Stimulated activated CD8-positive, alpha-beta memory T cell treated with anti-CD3 and anti-CD28 coated beads, Interleukin-2, amount 100 ng/mL, for 1 hour (primary cell): Measurements from ENCODE around the gene NRXN2.

Experiments
- DNase-seq, 2 donors: peaks; one replicate each; pipeline ENCODE4 v3.0.0-alpha.2; 2020; ENCODE audit warnings: low read depth in 2 of 2

The NRXN2 gene

GRCh38 chr11:64698427-64698826, 24.6 kb downstream of the NRXN2 start:
- DNase-seq, result no peak

DNA sequence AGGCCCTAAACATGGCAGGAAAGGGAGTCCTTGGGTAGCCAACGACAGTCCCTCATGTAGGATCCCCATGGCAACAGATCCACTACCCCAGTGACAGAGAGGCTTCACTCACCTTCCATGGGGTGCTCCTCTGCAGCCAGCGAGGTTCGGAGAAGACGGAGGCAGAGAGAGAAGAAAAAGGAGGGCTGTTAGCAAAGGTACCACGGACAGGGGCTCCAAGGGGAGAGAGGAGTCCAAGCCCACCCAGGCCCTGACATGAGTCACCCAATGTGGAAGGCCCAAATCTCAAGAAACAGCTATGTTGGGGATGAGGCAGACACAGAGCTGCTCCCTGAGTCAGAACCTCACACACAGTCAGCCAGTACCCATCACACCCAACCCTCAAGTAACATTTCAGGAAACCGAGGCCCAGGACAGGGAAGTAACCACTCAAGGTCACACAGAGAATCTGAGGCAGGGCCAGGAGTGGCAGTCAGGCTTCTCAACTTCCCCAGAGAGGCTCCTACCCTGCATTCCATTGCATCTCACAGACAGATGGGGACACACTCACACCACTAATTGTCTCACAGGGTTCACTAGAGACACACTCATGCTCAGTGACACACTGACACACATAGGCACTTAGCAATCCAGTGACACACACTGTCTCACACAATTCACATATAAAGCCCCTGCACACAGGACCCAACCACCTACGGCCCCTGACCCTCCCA, 25.2 kb downstream of the NRXN2 start:
- DNase-seq, result no peak

DNA sequence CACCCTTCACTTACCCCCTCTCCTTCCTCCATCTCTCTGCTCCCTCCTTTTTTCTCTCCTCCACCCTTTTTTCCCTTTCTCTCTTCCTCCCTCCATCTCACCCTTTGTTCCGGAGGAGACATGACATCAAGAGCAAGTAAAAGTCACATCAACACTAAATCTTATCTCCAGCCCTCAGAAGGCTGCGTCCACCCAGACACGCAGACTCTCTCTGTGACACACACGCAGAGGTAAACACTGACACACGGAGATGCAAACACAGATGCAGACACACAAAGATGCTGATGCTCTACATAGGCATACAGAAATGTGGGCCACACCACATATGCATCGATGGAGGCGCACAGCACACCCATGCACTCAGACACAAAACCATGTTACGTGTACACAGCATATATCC, 27.0 kb downstream of the NRXN2 start:
- no peak for DNase-seq

GRCh38 chr11:64695548-64695947, 27.4 kb downstream of the NRXN2 start:
- DNase-seq, result no peak

- no peak for DNase-seq
Observed at GRCh38 chr11:64694821-64695365, 28.1 kb downstream of the NRXN2 start.

DNA sequence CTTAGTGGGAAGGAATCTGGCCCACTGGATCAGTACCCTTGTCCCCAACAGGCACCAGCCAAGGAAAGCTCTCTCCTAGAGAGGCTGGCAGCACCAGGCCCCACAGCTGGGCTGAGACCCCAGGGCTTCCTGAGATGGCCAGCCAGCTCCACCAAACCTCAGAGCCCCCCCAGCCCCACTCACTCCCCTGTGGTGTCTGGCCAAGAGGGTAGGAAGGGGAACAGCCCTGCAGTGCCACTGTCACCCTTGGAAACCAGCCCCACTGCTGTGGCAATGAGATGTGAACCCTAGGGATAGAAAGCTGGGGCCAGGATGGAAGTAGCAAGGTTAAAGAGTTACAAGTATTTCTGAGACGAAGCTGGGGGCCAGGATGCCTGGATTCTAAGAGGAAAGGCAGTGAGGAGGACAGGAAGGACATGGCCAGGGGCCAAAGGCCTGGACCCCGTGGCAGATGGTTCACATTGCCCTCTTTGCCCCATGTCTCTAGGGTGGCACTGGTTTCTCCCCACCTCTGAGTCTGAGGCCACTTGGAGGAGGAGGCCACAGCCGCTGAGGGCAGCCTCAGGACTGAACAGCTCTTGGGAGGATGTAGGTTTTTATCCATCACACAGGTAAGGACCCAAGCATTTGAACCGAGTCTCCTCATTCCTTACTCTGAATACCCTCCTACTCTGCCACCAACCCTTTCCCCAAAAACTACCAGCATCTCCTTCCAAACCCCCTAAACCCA, 28.8 kb downstream of the NRXN2 start:
- DNase-seq, result no peak

DNA sequence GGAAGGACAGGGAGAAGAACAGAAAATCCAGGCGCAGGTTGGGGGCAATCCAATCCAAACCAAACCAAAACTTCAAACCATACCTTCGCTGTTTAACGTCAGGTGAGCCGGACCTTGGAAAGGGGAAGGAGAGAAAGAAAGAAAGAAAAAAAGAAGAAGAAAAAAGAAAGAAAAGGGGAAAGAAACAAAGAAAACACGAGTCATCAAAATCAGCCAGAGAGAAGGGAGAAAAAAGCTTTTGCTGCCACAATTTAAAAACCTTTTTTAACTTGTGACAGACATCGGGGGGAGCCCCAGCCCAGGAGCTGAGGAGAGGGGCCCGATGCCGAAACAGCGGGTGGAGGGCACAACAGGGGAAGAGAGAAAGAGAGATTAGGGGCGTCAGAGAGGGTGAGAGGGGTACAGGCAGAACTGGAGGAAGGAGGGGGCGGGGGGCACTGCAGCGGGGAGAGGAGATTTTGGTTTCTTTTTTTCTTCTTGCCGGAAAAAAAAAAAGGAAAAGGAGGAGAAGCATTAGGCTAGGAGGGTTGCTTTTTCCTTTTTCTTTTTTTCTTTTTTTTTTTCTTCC, 30.1 kb downstream of the NRXN2 start:
- no peak for DNase-seq

GRCh38 chr11:64691543-64691942, 31.5 kb downstream of the NRXN2 start:
- DNase-seq, result no peak

DNA sequence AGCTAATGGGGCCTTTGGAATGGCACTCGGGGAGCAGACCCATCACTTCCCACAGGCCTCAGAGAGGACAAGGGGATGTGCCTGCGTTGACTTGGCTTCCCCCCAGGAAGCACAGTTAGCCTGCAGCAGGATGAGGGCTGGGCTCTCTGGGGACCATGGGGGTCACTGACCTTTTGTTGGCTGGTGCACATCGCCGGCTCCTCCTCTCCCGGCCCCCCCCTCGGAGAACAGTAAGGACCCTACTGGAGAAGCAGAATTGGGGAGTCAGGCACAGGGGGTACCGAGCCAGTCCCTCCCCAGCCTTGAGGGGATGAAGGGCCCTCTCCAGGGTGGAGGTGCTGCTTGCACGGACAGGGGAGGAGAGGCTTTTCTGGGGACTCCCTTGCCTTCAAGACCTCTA, 32.8 kb downstream of the NRXN2 start:
- DNase-seq, result no peak

DNA sequence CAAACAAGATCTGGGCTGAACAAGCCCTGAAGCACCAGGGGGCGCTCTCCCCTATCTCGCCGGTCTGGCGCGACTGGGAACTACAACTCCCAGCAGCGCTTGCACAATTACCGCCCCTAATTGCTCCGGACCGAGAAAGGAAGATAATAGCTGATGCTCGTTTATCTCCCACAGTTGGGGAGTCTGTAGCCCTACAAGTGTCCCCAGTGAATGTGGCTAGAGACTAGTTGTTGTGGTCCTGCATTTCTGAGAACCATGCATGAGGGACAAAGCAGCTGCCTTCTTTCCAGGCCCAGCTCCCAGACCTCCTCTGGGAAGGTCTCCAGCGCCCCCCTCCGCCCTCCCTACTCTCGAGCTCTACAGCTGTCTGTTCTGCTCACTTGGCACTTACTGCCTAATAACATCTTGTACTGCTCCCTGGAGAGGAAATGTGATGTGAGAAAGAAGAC, 34.4 kb downstream of the NRXN2 start:
- DNase-seq, result peak; percentile 83 to 84

DNA sequence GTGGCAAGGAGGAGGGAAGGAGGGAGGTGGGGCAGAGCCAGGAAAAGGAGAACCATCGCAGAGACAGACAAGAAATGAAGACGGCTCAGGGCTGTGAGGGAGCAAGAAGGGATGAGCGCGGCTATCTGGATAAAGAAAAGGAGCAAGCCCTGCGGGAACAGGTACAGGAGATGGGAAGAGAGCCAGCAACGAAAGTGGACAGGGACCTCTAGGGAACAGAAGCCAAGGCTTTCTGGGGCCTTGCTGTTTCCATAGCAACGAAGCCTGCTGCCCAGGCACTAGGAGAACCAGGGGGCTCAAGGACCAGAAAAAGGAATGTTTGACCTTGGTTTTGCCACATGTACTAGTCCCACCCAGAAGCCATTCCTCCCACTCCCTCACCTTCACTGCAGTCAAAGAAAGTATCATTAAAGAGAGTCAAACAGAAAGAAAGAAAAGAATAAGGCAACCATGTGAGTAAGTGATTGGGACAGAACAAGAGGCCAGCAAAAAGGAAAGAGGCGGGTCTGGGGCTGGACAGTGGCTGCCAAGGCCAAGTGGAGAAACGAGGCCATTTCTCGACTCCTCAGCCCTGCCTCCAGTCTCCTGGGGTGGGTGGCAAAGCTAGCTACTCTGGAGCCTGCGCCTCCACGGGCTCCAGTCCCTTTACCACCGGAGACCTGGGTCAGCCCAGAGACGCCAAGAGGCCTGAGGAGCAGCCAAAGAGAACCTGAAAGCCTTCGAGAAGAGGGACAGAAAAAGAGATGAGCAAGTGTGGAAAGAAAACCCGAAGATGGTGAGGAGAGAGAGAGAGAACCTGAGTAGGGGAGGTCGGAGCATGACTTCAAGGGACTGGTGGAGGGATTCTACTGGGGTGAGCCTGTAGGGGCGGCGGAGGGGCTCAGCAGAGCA, 35.1 kb downstream of the NRXN2 start:
- DNase-seq, result no peak

GRCh38 chr11:64687204-64687603, 35.8 kb downstream of the NRXN2 start:
- no peak for DNase-seq

GRCh38 chr11:64686466-64687170, 36.4 kb downstream of the NRXN2 start:
- DNase-seq, result no peak

GRCh38 chr11:64685536-64685935, 37.5 kb downstream of the NRXN2 start:
- no peak for DNase-seq

- no peak for DNase-seq
Observed at GRCh38 chr11:64684357-64684756, 38.6 kb downstream of the NRXN2 start.

- no peak for DNase-seq
Observed at GRCh38 chr11:64681171-64681570, 41.8 kb downstream of the NRXN2 start.

- DNase-seq, result no peak
Observed at GRCh38 chr11:64679846-64680245, 43.2 kb downstream of the NRXN2 start.

DNA sequence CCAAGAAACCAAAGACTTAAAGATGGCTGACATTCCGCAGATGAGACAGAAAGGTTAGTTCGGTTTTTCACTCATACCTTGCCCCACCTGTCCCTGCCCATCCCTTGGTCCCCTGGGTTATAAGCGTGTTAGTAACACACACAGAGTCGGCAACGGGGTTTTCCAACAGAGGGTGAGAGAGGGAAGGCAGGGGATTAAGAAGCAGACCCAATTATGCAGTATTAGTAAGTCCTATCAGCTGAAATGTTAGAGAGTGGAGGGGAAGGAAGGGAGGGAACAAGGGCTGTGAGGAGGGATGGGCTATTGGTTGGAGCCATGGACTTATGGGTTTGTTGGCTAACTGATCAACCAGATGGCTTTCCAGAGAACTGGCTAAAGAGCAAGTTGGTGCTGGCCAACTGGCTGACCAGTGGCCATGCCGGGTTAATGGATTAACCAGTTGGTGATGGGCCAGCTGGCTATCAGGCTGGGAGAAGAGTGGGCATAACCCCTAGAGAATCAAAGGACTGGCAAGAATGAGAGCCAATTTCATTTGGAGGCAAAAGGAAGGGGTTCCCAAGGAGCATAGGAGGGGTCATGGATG, 45.5 kb downstream of the NRXN2 start:
- no peak for DNase-seq

DNA sequence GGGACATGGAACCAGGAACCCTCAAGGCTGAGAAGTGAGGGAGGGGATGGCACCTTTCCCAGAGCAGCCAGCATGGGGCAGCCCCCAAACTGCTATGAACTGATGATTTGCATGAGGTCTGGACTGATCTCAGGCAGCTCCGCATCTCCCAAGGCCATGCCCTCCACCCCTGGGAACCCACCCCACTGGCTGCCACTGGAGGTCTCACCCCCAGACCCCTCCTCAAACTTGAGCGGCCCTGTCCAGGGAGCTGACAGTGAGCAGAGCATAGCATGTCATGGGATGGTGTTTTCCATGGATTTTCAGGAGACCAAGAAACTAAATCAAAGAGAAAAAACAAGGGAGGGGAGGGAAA, 46.8 kb downstream of the NRXN2 start:
- no peak for DNase-seq

DNA sequence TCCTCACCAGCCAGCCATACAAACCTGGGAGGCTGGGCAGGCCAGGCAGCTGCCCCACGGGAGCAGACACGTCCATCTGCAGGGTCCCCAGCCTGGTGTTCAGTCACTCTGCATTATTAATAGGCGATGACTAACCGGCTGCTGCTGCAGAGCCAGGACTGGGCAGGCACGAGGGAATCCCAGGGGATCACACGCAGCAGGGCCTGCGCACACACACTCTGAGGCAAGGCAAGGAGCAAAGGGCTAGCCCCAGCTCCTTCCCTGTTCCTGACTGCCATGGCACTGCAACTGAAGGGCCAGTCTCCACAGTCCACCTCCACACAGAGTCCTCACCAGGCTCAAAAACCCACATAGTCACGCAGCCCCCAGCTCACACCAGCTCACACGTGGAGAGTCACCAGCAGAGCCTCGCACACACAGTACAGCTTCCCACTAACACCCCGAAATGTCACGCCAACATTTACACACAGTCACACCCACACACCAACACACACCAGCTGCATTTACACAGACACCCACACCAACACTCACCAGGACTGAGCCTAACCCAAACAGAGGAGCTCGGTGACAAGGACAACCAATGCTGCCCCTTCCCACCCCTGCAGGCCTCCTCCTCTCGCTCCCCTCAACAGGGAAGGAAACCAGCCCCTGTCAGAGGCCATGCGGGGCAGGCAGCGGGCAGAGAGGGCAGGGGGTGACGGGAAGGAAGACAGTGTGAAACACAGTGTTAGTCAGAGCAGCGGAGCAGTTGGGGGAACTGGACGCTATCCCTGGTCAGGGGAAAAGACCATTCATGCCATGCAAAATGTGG, 47.3 kb downstream of the NRXN2 start:
- DNase-seq, result no peak
